ENCODE results near the gene CD5L. TPM values are rescaled to one million over a fixed set of nuclear protein-coding genes. Genes with fewer than 3 reads are reported as not detected.

Gene CD5L
- total RNA-seq = 1 to 10 TPM in 1 of 2 donors, not detected in 1; 1.0 TPM
- polyA plus RNA-seq = not detected
- long read RNA-seq, donor 1, partial matches to known transcripts = 0 of 1 reads
- long read RNA-seq, donor 1, other reads (novel, unspliced or antisense) = 0 of 1 reads
- long read RNA-seq, donor 2, partial matches to known transcripts = 0 of 1 reads
- long read RNA-seq, donor 2, other reads (novel, unspliced or antisense) = 1 of 1 reads

DNA sequence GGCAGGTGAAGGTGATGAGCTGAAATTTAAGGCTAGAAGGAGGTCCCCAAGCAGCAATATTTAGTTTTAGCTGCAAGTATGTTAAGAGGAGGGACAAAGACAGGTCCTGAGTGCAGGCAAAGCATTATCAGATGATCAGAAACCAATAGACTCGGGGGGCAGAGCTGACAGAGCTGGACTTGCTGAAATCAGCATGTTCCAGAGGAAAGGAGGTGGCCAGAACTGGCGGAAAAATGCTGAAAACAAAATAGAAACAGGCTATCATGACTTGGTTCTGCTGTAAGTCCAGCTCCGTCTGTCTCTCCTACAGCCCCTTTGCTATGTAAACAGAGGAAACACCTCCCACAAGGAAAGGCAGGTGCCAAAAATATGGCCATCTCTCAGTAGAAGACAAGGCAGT is at the start of gene CD5L:
Gene CD5L, minus strand, starts transcription at position 101 of the 400 bp plus-strand sequence. CDS start 107 bp downstream, outside the sequence.
- H3K4me1 ChIP-seq (ENCODE audit: control insufficient read depth in 1 of 2, insufficient read depth in 2 of 2, low read length in 2 of 2) = no peaks in the 10 kb centered on the region
- DNase-seq = no peak
- H3K9me3 ChIP-seq (ENCODE audit: control insufficient read depth, low read length) = peaks cover 3% of the 10 kb centered on the region
- 49 to 51% methylated on average over 3 of the region's 3 CpGs for WGBS, 2 donors
- no peaks in the 10 kb centered on the region for H3K27me3 ChIP-seq (ENCODE audit: control insufficient read depth in 1 of 2, insufficient read depth in 2 of 2, low read length in 1 of 2)
- no peaks in the 10 kb centered on the region for H3K36me3 ChIP-seq (ENCODE audit: control insufficient read depth in 1 of 2, insufficient read depth in 2 of 2, low read length in 1 of 2)
- H3K4me3 ChIP-seq (ENCODE audit: low read length in 2 of 2) = no peak within 1 kb of the TSS
- H3K27ac ChIP-seq (ENCODE audit: low read depth in 1 of 2, low read length in 2 of 2) = no peak within 1 kb of the TSS
- no peak for ATAC-seq (ENCODE audit: low FRiP score)
- intact Hi-C loops (cut with DNase I) = no loop called here

DNA sequence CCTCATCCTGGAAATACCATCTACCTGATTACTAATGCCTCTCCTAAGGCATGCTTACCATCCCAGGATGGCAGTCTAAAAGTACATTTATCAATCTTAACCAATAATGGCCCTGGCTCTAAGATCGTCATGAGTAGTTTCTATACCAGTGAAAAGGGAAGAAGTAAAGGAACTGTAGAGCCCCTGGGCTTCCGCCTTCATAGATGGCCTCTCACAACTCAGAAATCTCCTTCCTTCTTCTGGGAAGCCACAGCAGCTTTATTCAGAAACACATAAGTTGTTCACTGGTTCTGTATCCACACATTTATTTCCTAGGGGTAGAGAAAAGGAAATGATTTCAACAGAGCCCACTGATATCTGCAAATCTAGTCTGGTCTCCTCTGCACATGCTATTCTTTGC is 41.0 kb upstream of the CD5L start:
- intact Hi-C loops (cut with DNase I) = no loop called here
- no peak for DNase-seq
- H3K4me3 ChIP-seq (ENCODE audit: low read length in 2 of 2) = no peak overlapping the region
- no peaks in the 10 kb centered on the region for H3K4me1 ChIP-seq (ENCODE audit: control insufficient read depth in 1 of 2, insufficient read depth in 2 of 2, low read length in 2 of 2)
- no peak overlapping the region for H3K27ac ChIP-seq (ENCODE audit: low read depth in 1 of 2, low read length in 2 of 2)
- H3K9me3 ChIP-seq (ENCODE audit: control insufficient read depth, low read length) = no peaks in the 10 kb centered on the region
- no peak for ATAC-seq (ENCODE audit: low FRiP score)
- no peaks in the 10 kb centered on the region for H3K36me3 ChIP-seq (ENCODE audit: control insufficient read depth in 1 of 2, insufficient read depth in 2 of 2, low read length in 1 of 2)
- 73 to 86% methylated on average over 2 of the region's 2 CpGs for WGBS, 2 donors
- H3K27me3 ChIP-seq (ENCODE audit: control insufficient read depth in 1 of 2, insufficient read depth in 2 of 2, low read length in 1 of 2) = no peaks in the 10 kb centered on the region

DNA sequence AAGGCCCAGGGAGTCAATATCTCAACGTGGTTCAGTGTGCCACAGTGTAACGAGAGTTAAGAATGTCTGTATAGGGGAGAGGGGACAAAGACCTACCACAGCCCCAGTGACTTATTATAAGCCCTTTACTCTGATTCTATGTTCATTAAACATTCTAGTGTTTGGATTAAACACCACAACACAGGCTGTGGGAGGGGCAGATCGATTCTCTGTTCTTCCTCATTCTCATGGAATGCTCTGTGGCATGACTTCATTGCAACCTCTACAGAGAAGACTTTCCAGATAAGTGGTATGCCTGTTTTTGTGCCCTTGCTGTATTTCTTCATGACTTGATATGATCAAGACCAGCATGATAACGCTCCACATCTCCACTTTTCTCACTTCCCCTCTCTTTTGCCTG is 39.0 kb upstream of the CD5L start:
- H3K36me3 ChIP-seq (ENCODE audit: control insufficient read depth in 1 of 2, insufficient read depth in 2 of 2, low read length in 1 of 2) = no peaks in the 10 kb centered on the region
- no peaks in the 10 kb centered on the region for H3K9me3 ChIP-seq (ENCODE audit: control insufficient read depth, low read length)
- intact Hi-C loops (cut with DNase I) = no loop called here
- 42 to 49% methylated on average over 4 of the region's 4 CpGs for WGBS, 2 donors
- DNase-seq = no peak
- H3K27ac ChIP-seq (ENCODE audit: low read depth in 1 of 2, low read length in 2 of 2) = no peak overlapping the region
- no peak for ATAC-seq (ENCODE audit: low FRiP score)
- no peaks in the 10 kb centered on the region for H3K4me1 ChIP-seq (ENCODE audit: control insufficient read depth in 1 of 2, insufficient read depth in 2 of 2, low read length in 2 of 2)
- no peak overlapping the region for H3K4me3 ChIP-seq (ENCODE audit: low read length in 2 of 2)
- no peaks in the 10 kb centered on the region for H3K27me3 ChIP-seq (ENCODE audit: control insufficient read depth in 1 of 2, insufficient read depth in 2 of 2, low read length in 1 of 2)

DNA sequence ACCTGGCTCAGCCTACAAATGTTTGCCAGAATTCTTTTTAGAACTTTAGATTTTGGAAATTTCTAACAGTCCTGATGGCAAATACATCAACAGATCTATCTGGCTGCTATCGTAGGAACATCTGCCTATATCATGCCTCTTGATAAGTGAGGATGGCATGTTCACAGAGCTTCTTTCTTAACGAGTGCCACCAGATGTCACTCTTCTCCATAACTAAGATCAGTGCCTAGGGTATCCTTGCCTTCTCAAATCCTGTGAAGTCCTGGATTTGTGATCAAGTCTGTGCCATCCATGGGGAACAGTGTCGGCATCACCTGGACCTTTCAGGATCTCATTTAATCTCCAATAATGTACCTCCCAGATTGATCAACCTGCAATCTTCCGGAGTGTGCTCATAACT is 36.5 kb upstream of the CD5L start:
- peaks cover 0 to 2% of the 10 kb centered on the region in 2 donors for H3K27me3 ChIP-seq (ENCODE audit: control insufficient read depth in 1 of 2, insufficient read depth in 2 of 2, low read length in 1 of 2)
- WGBS, 2 donors = 31 to 47% methylated on average over 4 of the region's 4 CpGs
- H3K27ac ChIP-seq (ENCODE audit: low read depth in 1 of 2, low read length in 2 of 2) = no peak overlapping the region
- H3K4me1 ChIP-seq (ENCODE audit: control insufficient read depth in 1 of 2, insufficient read depth in 2 of 2, low read length in 2 of 2) = no peaks in the 10 kb centered on the region
- no peak overlapping the region for H3K4me3 ChIP-seq (ENCODE audit: low read length in 2 of 2)
- H3K9me3 ChIP-seq (ENCODE audit: control insufficient read depth, low read length) = no peaks in the 10 kb centered on the region
- no peaks in the 10 kb centered on the region for H3K36me3 ChIP-seq (ENCODE audit: control insufficient read depth in 1 of 2, insufficient read depth in 2 of 2, low read length in 1 of 2)
- ATAC-seq (ENCODE audit: low FRiP score) (no peak), DNase-seq (no peak)
- intact Hi-C loops (cut with DNase I) = no loop called here

DNA sequence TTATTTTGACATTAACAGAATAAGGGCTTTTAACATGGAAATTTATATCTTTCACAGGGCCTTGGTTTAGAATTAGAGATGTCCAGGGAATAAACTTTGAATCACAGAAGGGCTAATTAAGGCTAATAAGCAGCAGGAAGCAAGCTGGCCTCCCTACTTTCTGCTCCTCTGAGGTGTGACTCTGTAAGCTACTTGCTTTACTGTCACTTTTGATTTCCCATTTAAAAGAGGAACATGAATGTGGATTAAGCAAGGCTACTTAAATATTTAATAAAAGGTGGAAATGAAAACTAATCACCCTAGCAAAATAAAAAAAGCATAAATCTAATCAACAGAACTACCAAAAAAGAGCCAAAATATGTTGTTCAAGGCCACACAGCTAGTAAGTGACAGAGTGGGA is 28.9 kb upstream of the CD5L start:
- Histone ChIP-seq H3K27me3 (ENCODE audit: control insufficient read depth in 1 of 2, insufficient read depth in 2 of 2, low read length in 1 of 2) (peaks cover 0 to 2% of the 10 kb centered on the region in 2 donors), H3K27ac (ENCODE audit: low read depth in 1 of 2, low read length in 2 of 2) (no peak overlapping the region), H3K4me3 (ENCODE audit: low read length in 2 of 2) (no peak overlapping the region), H3K36me3 (ENCODE audit: control insufficient read depth in 1 of 2, insufficient read depth in 2 of 2, low read length in 1 of 2) (no peaks in the 10 kb centered on the region), H3K9me3 (ENCODE audit: control insufficient read depth, low read length) (no peaks in the 10 kb centered on the region), H3K4me1 (ENCODE audit: control insufficient read depth in 1 of 2, insufficient read depth in 2 of 2, low read length in 2 of 2) (no peaks in the 10 kb centered on the region)
- DNase-seq (no peak), ATAC-seq (ENCODE audit: low FRiP score) (no peak)
- intact Hi-C loops (cut with DNase I) = no loop called here

DNA sequence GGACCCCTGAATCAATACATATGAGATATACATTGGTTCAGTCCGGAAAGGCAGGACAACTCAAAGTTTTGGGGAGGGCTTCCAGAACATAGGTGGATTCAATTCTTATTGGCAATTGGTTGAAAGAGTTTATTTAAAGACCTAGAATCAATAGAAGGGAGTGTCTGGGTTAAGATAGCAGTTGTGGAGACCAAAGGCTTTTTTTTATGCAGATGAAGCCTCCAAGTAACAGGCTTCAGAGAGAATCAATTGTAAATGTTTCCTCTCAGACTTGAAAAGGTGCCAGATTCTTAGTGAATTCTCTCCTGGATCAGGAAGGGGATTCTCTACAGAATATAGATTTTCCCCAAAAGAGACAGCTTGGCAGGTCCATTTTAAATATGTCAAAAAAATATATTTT is 27.0 kb upstream of the CD5L start:
- 70 to 82% methylated on average over 1 of the region's 1 CpG for WGBS, 2 donors

DNA sequence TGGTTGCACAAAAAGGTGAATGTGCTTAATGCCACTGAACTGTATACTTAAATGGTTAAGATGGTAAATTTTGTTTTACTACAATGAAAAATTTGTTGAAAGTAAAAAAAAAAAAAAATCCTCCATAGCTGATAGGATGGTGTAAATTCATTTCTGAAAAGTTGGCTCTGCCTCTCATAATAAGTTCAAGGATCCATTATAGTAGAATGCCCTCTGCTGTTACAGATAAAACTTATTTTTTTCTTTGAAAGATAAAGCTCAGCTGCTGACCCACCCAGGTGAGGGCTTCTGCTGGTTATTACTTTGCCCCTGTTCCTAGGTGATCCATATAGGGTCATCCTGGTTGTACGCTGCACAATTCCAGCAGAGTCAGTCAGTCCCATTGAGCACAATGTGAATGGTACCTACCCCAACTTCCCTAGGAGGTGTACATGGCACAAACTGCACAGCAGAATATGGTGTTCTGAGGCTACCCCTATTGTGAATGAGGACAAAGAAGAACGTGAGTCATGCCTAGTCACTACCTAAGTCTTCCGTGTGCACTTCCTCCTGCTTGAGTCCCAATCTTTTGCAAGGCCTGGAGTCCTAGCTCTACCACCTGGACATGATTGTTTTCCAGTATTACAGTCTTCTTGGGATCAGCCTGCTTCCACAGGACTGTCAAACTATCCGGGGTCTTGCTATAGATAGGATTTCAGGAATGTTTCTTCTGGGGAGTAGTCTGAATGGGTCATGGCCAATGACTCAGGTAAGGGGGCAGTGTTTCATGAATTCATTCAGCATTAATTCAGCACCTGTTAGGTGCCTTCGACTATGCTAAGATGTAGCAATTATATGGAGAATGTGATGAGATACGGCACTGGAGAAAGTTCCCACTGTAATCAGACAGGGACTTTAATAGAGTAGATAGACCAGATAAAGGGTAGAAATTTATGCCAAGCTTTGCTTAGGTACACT is 20.8 kb upstream of the CD5L start:
- H3K27me3 ChIP-seq (ENCODE audit: control insufficient read depth in 1 of 2, insufficient read depth in 2 of 2, low read length in 1 of 2) = no peaks in the 10 kb centered on the region
- H3K9me3 ChIP-seq (ENCODE audit: control insufficient read depth, low read length) = peaks cover 2% of the 10 kb centered on the region
- no peak overlapping the region for H3K27ac ChIP-seq (ENCODE audit: low read depth in 1 of 2, low read length in 2 of 2)
- ATAC-seq (ENCODE audit: low FRiP score) = no peak
- H3K36me3 ChIP-seq (ENCODE audit: control insufficient read depth in 1 of 2, insufficient read depth in 2 of 2, low read length in 1 of 2) = no peaks in the 10 kb centered on the region
- WGBS, 2 donors = 81 to 84% methylated on average over 6 of the region's 6 CpGs
- no peak for DNase-seq
- intact Hi-C loops (cut with DNase I) = no loop called here
- H3K4me1 ChIP-seq (ENCODE audit: control insufficient read depth in 1 of 2, insufficient read depth in 2 of 2, low read length in 2 of 2) = no peaks in the 10 kb centered on the region
- H3K4me3 ChIP-seq (ENCODE audit: low read length in 2 of 2) = no peak overlapping the region

More for the DNA sequence above, 27.0 kb upstream of the CD5L start:
- intact Hi-C loops (cut with DNase I) = no loop called here
- Histone ChIP-seq H3K4me1 (ENCODE audit: control insufficient read depth in 1 of 2, insufficient read depth in 2 of 2, low read length in 2 of 2) (no peaks in the 10 kb centered on the region), H3K27ac (ENCODE audit: low read depth in 1 of 2, low read length in 2 of 2) (no peak overlapping the region), H3K27me3 (ENCODE audit: control insufficient read depth in 1 of 2, insufficient read depth in 2 of 2, low read length in 1 of 2) (no peaks in the 10 kb centered on the region), H3K36me3 (ENCODE audit: control insufficient read depth in 1 of 2, insufficient read depth in 2 of 2, low read length in 1 of 2) (no peaks in the 10 kb centered on the region), H3K4me3 (ENCODE audit: low read length in 2 of 2) (no peak overlapping the region), H3K9me3 (ENCODE audit: control insufficient read depth, low read length) (no peaks in the 10 kb centered on the region)
- DNase-seq (no peak), ATAC-seq (ENCODE audit: low FRiP score) (no peak)

DNA sequence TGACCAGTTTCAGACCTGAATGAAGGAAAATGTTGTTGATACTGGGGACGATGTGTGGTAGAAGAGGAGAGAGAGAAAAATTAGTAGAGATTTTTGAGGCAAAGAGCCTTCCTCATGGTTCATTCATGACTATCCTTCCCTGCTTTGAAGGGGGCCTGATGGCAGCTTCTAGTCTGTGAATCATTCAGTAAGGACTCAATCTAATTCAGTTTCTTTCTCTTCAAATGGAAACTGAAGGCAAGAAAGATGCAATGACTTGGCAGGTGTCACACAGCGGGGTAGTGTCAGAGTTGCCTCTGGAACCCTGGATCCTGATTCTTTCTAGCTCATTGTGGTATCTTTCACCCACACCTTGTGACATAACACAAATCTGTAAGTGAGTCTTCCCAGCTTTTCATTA is 14.9 kb upstream of the CD5L start:
- Histone ChIP-seq H3K27ac (ENCODE audit: low read depth in 1 of 2, low read length in 2 of 2) (no peak overlapping the region), H3K36me3 (ENCODE audit: control insufficient read depth in 1 of 2, insufficient read depth in 2 of 2, low read length in 1 of 2) (no peaks in the 10 kb centered on the region), H3K4me3 (ENCODE audit: low read length in 2 of 2) (no peak overlapping the region), H3K27me3 (ENCODE audit: control insufficient read depth in 1 of 2, insufficient read depth in 2 of 2, low read length in 1 of 2) (no peaks in the 10 kb centered on the region), H3K4me1 (ENCODE audit: control insufficient read depth in 1 of 2, insufficient read depth in 2 of 2, low read length in 2 of 2) (no peaks in the 10 kb centered on the region), H3K9me3 (ENCODE audit: control insufficient read depth, low read length) (no peaks in the 10 kb centered on the region)
- 80 to 84% methylated on average over 2 of the region's 2 CpGs for WGBS, 2 donors
- intact Hi-C loops (cut with DNase I) = no loop called here
- ATAC-seq (ENCODE audit: low FRiP score) (no peak), DNase-seq (no peak)

DNA sequence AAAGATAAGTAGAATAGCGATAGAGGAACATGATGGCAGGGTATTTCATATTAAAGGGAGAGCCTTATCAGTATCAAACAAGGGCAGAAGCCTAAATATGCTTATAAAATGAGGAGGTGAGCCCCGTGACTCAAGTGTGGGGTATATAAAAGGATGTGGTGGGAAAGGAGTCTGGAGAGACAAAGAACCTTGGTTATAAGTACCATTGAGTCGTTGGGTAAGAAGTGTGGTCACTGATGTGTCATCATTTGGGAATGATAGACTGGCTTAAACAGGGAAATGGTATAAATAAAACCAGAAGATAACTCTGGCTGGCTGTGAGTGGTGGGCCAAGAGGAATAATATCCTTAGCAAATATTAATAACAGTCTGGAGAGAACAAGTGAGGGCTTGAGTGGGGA is 10.9 kb upstream of the CD5L start:
- Histone ChIP-seq H3K27ac (ENCODE audit: low read depth in 1 of 2, low read length in 2 of 2) (no peak overlapping the region), H3K9me3 (ENCODE audit: control insufficient read depth, low read length) (no peaks in the 10 kb centered on the region), H3K4me1 (ENCODE audit: control insufficient read depth in 1 of 2, insufficient read depth in 2 of 2, low read length in 2 of 2) (no peaks in the 10 kb centered on the region), H3K4me3 (ENCODE audit: low read length in 2 of 2) (no peak overlapping the region), H3K36me3 (ENCODE audit: control insufficient read depth in 1 of 2, insufficient read depth in 2 of 2, low read length in 1 of 2) (no peaks in the 10 kb centered on the region), H3K27me3 (ENCODE audit: control insufficient read depth in 1 of 2, insufficient read depth in 2 of 2, low read length in 1 of 2) (no peaks in the 10 kb centered on the region)
- intact Hi-C loops (cut with DNase I) = no loop called here
- 67 to 69% methylated on average over 3 of the region's 3 CpGs for WGBS, 2 donors
- DNase-seq (no peak), ATAC-seq (ENCODE audit: low FRiP score) (no peak)

Measured in aorta (tissue), 5 donors.